ENCODE results near the gene MAP7. TPM values are rescaled to one million over a fixed set of nuclear protein-coding genes. Genes with fewer than 3 reads are reported as not detected.

The MAP7 gene
- total RNA-seq, 1 donor from 2014 or later: 0.77 TPM

DNA sequence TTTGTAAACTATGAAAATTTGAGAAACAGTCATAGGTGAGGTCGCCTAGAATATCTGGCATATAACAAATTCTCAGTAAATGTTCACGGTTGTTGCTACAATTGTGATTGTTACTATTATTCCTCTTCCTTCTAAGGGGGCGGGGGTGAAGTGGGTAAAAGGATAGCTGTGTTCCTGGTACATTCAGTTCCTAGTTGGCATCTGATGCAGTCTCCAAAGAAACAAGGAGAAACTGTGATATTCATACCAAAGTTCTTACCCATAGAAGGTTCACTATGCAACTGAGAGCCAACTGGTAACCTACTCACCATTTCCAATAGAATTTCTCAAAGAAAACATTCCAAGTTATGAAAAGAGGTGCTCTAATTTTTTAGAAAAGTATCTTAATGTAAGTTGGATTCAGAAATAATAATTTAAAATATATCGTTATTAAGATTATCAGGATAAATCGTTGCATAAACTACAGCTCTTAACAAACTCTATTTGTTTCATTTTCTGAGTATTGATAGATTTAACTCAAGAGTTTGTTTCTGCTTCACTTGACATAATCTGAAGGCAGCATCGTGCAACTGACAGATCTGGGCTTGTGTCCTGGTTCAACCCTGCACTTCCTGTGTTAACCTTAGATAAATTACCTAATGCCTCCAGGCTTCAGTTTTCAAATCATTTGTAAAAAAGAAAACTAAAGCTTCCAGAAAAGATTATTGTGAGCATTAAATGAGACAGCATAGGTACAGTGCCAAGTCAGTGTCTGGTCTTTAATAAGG lies 13.3 kb upstream of the MAP7 start:
- H3K4me3 Mint-ChIP-seq (ENCODE audit: unreplicated experiment): no peak overlapping the region
- H3K9me3 Mint-ChIP-seq (ENCODE audit: low read depth): no peaks in the 10 kb centered on the region
- H3K27ac Mint-ChIP-seq (ENCODE audit: unreplicated experiment): no peak overlapping the region
- no peak for DNase-seq (ENCODE audit: low spot score)
- TF ChIP-seq, protein P1, sequence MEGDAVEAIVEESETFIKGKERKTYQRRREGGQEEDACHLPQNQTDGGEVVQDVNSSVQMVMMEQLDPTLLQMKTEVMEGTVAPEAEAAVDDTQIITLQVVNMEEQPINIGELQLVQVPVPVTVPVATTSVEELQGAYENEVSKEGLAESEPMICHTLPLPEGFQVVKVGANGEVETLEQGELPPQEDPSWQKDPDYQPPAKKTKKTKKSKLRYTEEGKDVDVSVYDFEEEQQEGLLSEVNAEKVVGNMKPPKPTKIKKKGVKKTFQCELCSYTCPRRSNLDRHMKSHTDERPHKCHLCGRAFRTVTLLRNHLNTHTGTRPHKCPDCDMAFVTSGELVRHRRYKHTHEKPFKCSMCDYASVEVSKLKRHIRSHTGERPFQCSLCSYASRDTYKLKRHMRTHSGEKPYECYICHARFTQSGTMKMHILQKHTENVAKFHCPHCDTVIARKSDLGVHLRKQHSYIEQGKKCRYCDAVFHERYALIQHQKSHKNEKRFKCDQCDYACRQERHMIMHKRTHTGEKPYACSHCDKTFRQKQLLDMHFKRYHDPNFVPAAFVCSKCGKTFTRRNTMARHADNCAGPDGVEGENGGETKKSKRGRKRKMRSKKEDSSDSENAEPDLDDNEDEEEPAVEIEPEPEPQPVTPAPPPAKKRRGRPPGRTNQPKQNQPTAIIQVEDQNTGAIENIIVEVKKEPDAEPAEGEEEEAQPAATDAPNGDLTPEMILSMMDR (IDR thresholded peaks at IDR 0.05): no peak
- H3K4me1 Mint-ChIP-seq (ENCODE audit: low read depth): peaks cover 13% of the 10 kb centered on the region
- no peaks in the 10 kb centered on the region for H3K36me3 Mint-ChIP-seq (ENCODE audit: low read depth)
- no peaks in the 10 kb centered on the region for H3K27me3 Mint-ChIP-seq (ENCODE audit: low read depth)

DNA sequence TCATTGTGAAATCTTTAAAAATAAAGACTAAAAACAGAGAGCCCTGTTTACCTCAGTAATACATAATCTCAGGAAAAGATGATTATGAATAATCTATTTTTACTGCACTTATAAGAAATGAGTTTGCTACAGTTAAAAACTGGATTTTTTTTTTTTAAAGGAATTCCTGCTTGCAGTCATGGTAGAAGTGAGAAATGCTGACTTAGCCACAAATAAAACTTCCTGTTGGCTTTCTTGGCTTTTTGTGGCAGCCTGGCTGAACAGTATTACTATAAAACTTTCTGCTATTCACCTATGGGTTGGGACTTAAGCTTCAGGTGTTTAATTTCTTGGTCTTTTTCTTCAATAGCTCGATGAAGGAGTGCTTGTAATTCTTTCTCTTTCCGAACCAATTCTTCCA lies 12.0 kb upstream of the MAP7 start:
- Mint-ChIP-seq H3K4me3 (ENCODE audit: unreplicated experiment) (no peak overlapping the region), H3K36me3 (ENCODE audit: low read depth) (peaks cover 4% of the 10 kb centered on the region), H3K27ac (ENCODE audit: unreplicated experiment) (no peak overlapping the region), H3K27me3 (ENCODE audit: low read depth) (no peaks in the 10 kb centered on the region), H3K9me3 (ENCODE audit: low read depth) (no peaks in the 10 kb centered on the region), H3K4me1 (ENCODE audit: low read depth) (peaks cover 13% of the 10 kb centered on the region)
- TF ChIP-seq, protein P1 (IDR thresholded peaks at IDR 0.05): no peak
- no peak for DNase-seq (ENCODE audit: low spot score)

DNA sequence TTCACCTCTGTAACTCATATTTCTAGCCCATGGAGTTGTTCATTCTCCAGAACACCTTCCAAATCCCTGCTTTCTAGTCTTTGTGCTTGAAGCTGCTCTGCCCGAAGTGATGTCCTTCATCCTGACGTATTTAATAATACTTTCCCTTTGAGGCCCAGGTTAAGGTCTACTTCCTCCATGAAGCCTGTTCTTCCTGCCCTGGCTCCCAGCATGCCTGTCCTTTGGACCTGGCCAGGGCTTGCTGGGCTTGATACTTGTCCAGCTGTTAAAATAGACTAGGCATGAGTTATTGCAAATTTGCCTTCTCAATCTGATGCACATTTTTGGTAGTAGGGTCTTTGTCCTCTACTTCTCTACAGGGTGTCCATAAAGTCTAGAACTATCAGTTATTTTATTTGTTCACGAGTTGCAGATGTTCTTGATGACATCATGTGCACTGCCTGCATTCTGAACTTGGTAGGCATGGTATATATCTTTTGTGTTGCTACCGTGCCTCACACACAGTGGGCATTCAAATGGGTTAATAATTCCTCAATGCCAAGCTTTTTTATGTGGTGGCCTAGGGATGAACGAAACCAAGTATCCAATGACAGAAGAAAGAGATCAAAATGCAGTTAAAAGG lies 3.1 kb upstream of the MAP7 start:
- Mint-ChIP-seq H3K9me3 (ENCODE audit: low read depth) (no peaks in the 10 kb centered on the region), H3K36me3 (ENCODE audit: low read depth) (peaks cover 12% of the 10 kb centered on the region), H3K4me3 (ENCODE audit: unreplicated experiment) (no peak overlapping the region), H3K27ac (ENCODE audit: unreplicated experiment) (no peak overlapping the region), H3K4me1 (ENCODE audit: low read depth) (peaks cover 14% of the 10 kb centered on the region), H3K27me3 (ENCODE audit: low read depth) (peaks cover 33% of the 10 kb centered on the region)
- TF ChIP-seq, protein P1 (IDR thresholded peaks at IDR 0.05): no peak
- no peak for DNase-seq (ENCODE audit: low spot score)

DNA sequence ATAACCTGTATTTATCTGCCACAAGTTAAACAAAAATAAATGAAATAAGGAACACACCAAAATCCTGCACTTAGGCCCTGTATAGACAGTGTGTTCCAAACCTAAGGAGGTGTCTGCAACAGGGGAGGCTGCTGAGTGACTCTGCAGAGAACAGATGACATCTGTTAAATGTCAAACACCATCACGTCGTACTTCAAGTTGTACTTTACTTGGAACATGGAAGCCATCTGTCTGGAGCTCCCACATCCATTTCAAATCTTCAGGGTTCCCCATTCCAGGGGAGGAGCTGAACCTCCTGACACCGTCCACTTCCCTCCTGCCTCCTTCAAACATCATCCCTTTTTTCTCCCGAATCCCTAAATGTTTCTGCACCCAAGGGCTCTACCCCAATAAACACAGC lies 1.8 kb upstream of the MAP7 start:
- no peak overlapping the region for H3K27ac Mint-ChIP-seq (ENCODE audit: unreplicated experiment)
- H3K4me1 Mint-ChIP-seq (ENCODE audit: low read depth): peaks cover 14% of the 10 kb centered on the region
- peaks cover 34% of the 10 kb centered on the region for H3K27me3 Mint-ChIP-seq (ENCODE audit: low read depth)
- TF ChIP-seq, protein P1 (IDR thresholded peaks at IDR 0.05): no peak
- H3K36me3 Mint-ChIP-seq (ENCODE audit: low read depth): peaks cover 8% of the 10 kb centered on the region
- no peaks in the 10 kb centered on the region for H3K9me3 Mint-ChIP-seq (ENCODE audit: low read depth)
- no peak overlapping the region for H3K4me3 Mint-ChIP-seq (ENCODE audit: unreplicated experiment)
- DNase-seq (ENCODE audit: low spot score): no peak

- peaks cover 14% of the 10 kb centered on the region for H3K4me1 Mint-ChIP-seq (ENCODE audit: low read depth)
- peak overlapping the region; percentile 58 for H3K4me3 Mint-ChIP-seq (ENCODE audit: unreplicated experiment)
- H3K27me3 Mint-ChIP-seq (ENCODE audit: low read depth): peaks cover 38% of the 10 kb centered on the region
- no peak overlapping the region for H3K27ac Mint-ChIP-seq (ENCODE audit: unreplicated experiment)
- peaks cover 8% of the 10 kb centered on the region for H3K36me3 Mint-ChIP-seq (ENCODE audit: low read depth)
- TF ChIP-seq, protein P1 (IDR thresholded peaks at IDR 0.05): no peak
- H3K9me3 Mint-ChIP-seq (ENCODE audit: low read depth): no peaks in the 10 kb centered on the region
- DNase-seq (ENCODE audit: low spot score): no peak
Observed at GRCh38 chr6:136551103-136551502, 881 bp upstream of the MAP7 start.
